PFSK-1 (cell line): ENCODE measurements around the gene GSTA4.

Source experiments
- POLR2AphosphoS5 ChIP-seq: IDR thresholded peaks from 2 replicates; pipeline ENCODE4 v1.6.1; 2012; ENCODE audit warnings: low read depth, mild to moderate bottlenecking, control low read depth, low read length, moderate library complexity
- SIN3A ChIP-seq: IDR thresholded peaks from 2 replicates; pipeline ENCODE4 v1.6.1; 2012; ENCODE audit warnings: mild to moderate bottlenecking, low read length, moderate library complexity, borderline replicate concordance; ENCODE audit not compliant: insufficient read depth
- TAF1 ChIP-seq: IDR thresholded peaks from 2 replicates; pipeline ENCODE4 v1.6.1; 2012; ENCODE audit warnings: low read length, control low read depth, borderline replicate concordance; ENCODE audit not compliant: insufficient read depth

DNA sequence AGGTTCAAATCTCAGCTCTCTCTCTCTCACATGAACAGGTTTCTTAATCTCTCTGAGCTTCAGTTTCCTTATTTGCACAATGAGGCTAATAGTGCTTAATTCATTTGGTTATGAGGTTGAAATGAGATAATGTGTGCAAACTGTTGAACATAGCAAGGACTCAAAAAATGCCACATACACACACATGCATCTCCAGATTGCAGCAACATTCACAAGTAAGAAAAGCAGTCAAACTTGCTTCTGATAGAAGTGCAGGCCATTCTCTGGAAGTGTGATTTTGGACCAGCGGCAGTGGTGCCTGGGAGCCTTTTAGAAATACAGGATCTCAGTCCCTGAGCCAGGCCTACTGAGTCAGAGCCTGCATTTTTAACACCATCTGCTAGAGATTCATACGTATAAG is 25.7 kb downstream of the GSTA4 start:
- TF ChIP-seq TAF1 (no peak), POLR2AphosphoS5 (no peak), SIN3A (no peak)
